Retinal pigment epithelial cell (primary cell): ENCODE measurements around the gene CCDC28B.
A peak's percentile ranks its signal among the peaks of the same experiment; 100 is the strongest.

ENCODE experiments used
- DNase-seq: peaks from one replicate; pipeline ENCODE4 v3.0.0-alpha.2; 2010; ENCODE audit warnings: low read depth
- H3K4me3 ChIP-seq: 2 replicates; pipeline ENCODE4 v1.5.1; 2011; ENCODE audit warnings: mild to moderate bottlenecking, low read length, control low read depth, moderate library complexity
- CTCF ChIP-seq: conservative IDR thresholded peaks from 2 replicates; pipeline ENCODE4 v1.5.1; 2011; ENCODE audit warnings: low read depth, low read length, control low read depth, inconsistent platforms

The CCDC28B gene

GRCh38 chr1:32234792-32235191, 34.4 kb downstream of the CCDC28B start:
- no peak for DNase-seq
- no peak for TF ChIP-seq CTCF
- no peak overlapping the region for H3K4me3 ChIP-seq

DNA sequence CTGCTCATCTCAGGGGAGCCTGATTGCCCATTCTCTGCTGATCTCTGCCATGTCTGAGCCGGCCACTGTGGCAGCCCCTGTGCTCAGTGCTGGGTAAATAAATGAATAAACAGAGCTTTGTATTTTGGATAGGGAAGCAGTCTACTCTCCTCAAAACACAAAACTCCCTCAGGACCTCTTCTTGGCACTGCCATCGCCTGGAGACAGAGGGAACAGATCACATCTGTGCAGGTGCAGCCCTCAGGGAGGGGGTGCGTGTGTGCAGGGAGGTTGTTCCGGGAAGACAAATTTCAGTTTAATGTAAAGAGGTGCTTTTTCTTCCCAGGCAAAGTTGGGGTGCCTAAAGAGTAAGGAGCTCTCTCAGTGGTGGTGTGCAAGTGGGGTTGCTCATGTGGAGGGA, 38.9 kb downstream of the CCDC28B start:
- H3K4me3 ChIP-seq: no peak overlapping the region
- TF ChIP-seq CTCF: no peak
- DNase-seq: no peak

- TF ChIP-seq CTCF: no peak
- peak overlapping the region; percentile 56 for H3K4me3 ChIP-seq
- DNase-seq: no peak
Observed at GRCh38 chr1:32239790-32240139, 39.4 kb downstream of the CCDC28B start.

DNA sequence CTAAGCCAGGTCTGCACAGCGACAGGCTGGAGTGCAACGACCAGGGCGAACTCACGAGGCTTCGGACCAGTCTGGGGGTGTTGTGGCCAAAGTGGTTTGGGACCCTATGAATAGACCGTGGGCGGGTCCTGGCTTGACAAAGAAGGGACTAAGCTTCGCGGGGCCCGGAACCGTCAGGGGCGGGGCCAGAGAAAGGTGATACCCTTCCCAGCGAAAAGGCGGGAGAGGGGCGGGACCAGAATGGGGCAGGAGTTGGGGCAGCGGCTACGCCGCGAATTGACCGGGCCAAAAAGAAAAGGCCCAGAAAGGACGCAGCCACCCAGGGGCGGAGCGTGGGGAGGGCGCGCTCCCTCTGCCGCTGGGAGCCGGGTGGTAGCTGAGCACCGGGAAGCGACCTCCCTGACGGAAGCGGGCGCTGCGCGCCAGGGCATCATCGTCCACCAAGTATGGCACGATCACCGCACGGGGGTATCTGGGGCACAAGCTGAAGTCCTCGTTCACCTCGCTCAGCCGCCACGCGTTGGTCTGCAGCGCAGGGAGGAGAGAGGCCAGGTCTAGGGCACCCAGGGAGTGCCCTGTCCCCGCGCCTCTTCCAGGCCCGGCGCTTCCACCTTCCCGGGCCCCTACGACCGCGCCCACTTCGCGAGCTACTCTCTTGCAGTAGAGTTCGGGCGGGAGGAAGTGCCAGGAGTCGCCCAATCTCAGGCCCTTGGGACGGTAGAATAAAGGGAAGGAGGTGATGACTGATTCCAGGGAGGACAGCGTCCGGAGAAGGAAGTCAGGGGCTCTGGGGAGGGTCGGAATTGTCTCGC, 40.0 kb downstream of the CCDC28B start:
- TF ChIP-seq CTCF: peak; percentile 29

DNA sequence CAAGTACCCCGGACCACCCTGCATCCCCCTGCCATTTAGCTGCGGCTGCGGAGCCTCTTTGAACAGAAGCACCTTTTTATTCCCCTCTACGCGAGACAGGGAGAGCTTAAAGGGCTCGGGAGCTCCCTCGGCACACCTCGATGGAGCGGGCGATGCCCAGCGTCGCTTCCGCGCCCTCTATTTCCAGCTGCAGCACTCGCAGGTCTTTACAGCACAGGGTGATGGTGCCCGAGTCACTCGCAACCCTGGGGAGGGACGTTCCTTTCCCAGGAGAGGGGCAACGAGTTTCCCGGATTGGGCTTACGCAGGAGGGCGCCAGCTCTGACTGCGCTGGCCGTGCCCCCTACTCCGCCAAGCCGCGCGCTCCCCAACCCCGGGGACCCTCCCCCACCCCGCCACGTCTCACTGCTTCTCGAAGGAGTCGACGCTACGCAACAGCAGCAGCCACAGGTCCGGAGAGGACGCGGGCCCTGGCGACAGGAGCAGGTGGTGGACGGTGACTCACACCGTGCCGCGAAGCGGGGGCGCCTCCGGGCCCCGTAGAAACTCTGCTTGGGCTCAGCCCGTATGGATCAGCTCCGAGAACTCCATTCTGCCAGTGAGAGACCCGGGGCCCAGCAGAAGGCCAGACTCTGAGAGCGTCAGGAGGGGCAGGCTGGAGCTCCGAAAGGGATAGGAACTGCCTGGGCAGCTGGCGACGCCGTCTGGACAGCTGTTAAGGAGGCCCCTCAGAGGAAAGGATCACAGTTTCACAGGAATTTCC, 40.8 kb downstream of the CCDC28B start:
- H3K4me3 ChIP-seq: peak overlapping the region; percentile 56
- no peak for TF ChIP-seq CTCF
- DNase-seq: no peak

More for the DNA sequence above, 40.0 kb downstream of the CCDC28B start:
- H3K4me3 ChIP-seq: peak overlapping the region; percentile 56
- DNase-seq: no peak

GRCh38 chr1:32242341-32242851, 42.0 kb downstream of the CCDC28B start:
- no peak for DNase-seq
- TF ChIP-seq CTCF: no peak
- H3K4me3 ChIP-seq: no peak overlapping the region

- H3K4me3 ChIP-seq: no peak within 1 kb of the TSS
- no peak for DNase-seq
- no peak for TF ChIP-seq CTCF
Observed at GRCh38 chr1:32246888-32247273, 46.5 kb downstream of the CCDC28B start, which contains the start of gene FAM167B. FAM167B (plus strand) TSS chr1:32247222; CDS start chr1:32247422, 200 bp downstream.
